Vein endothelial cell (primary cell): ENCODE measurements around the gene MRFAP1L1. TPM values are rescaled to one million over a fixed set of nuclear protein-coding genes. Genes with fewer than 3 reads are reported as not detected.

Experiments
- total RNA-seq: library from RNA; depleted of rRNA; stranded (reverse); fragments of >200 nt; gene quantifications from 2 replicates; pipeline ENCODE4 v1.2.3, GENCODE V29; 2012

MRFAP1L1 gene
- total RNA-seq = 27.1 and 39.4 TPM in 2 replicates

GRCh38 chr4:6709230-6710114 is at the start of gene MRFAP1L1:
Gene MRFAP1L1, minus strand, starts transcription at chr4:6709865. Its CDS starts 236 bp downstream, at chr4:6709629.

GRCh38 chr4:6716018-6716911 is 6.6 kb upstream of the MRFAP1L1 start, which contains the start of gene BLOC1S4:
Gene BLOC1S4, plus strand, starts transcription at chr4:6716174. Its CDS starts 36 bp downstream, at chr4:6716210.

GRCh38 chr4:6693231-6694176 is 16.2 kb downstream of the MRFAP1L1 start, which contains the start of gene S100P:
Gene S100P, plus strand, starts transcription at chr4:6693878. Its CDS starts 55 bp downstream, at chr4:6693933.

Other genes with a start within 250 kb of the MRFAP1L1 start
- gene PPP2R2C, start 237.3 kb downstream of the MRFAP1L1 start, total RNA-seq = 0.10 and 0.33 TPM in 2 replicates
- gene MAN2B2, start 134.7 kb downstream of the MRFAP1L1 start, total RNA-seq = 17.7 and 19.9 TPM in 2 replicates
- gene MRFAP1, start 69.2 kb downstream of the MRFAP1L1 start, total RNA-seq = 113 and 114 TPM in 2 replicates
- not detected in 2 replicates for gene S100P, start 16.0 kb downstream of the MRFAP1L1 start, total RNA-seq
- 8.3 and 12.4 TPM in 2 replicates for gene BLOC1S4, start 6.3 kb upstream of the MRFAP1L1 start, total RNA-seq
- 22.5 and 26.8 TPM in 2 replicates for gene KIAA0232, start 72.9 kb upstream of the MRFAP1L1 start, total RNA-seq
- gene TBC1D14, start 200.0 kb upstream of the MRFAP1L1 start, total RNA-seq = 30.7 and 33.3 TPM in 2 replicates